Measurements from ENCODE around the gene CEP128. TPM values are rescaled to one million over a fixed set of nuclear protein-coding genes. Genes with fewer than 3 reads are reported as not detected.

Gene CEP128
- total RNA-seq, 1 experiment from 2014 or later, result 27.3 TPM

GRCh38 chr14:80940146-80940545 lies 1.4 kb downstream of the CEP128 start:
- no peak for DNase-seq (ENCODE audit: low spot score)
- no peak overlapping the region for H3K27ac ChIP-seq (ENCODE audit: low read depth, low read length, poor library complexity, severe bottlenecking)
- ChIA-PET CTCF (no interaction called here), POLR2A (ENCODE audit: low non-redundant PET) (no interaction called here)
- H3K4me3 ChIP-seq (ENCODE audit: low read depth, low read length, poor library complexity, severe bottlenecking), result no peak overlapping the region
- no peaks in the 10 kb centered on the region for H3K36me3 ChIP-seq (ENCODE audit: insufficient read depth, low read length, poor library complexity, severe bottlenecking)
- no peaks in the 10 kb centered on the region for H3K27me3 ChIP-seq (replicated peaks; ENCODE audit: insufficient read depth, low read depth, low read length, poor library complexity)
- intact Hi-C loops (cut with micrococcal nuclease; ENCODE audit: unreplicated experiment), result no loop called here
- TF ChIP-seq EZH2 (IDR thresholded peaks at IDR 0.05; ENCODE audit: borderline replicate concordance, low read depth, low read length, poor library complexity, severe bottlenecking), result no peak
- no peak for TF ChIP-seq CTCF (conservative IDR thresholded peaks at IDR 0.05; ENCODE audit: low read depth, low read length)
- peaks cover 4% of the 10 kb centered on the region for H3K4me1 ChIP-seq (ENCODE audit: insufficient read depth, low read length, poor library complexity, severe bottlenecking)
- H3K9me3 ChIP-seq (ENCODE audit: low read depth, low read length, poor library complexity, severe bottlenecking), result no peaks in the 10 kb centered on the region
- no TSS peak for BruUV-seq (replicated peaks)

DNA sequence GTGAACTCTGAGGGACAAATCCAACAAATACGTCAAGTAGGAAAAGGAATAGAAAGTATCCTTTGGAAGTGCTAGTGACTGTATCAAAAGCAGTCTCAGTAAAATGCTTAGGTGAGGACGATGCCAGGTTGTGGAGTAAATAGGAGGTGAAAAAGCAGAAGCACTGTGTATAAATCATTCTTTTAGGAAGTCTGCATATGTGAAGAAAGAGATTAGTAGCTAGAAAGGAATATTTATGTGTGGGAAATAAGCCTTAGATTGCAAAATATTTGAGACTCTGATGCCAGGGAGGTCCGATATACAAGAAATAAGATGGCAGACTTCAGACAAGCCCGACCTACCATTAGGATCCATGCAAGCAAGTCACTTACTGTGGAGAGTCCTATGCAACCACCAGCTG lies 7.9 kb downstream of the CEP128 start:
- H3K4me1 ChIP-seq (ENCODE audit: insufficient read depth, low read length, poor library complexity, severe bottlenecking), result peaks cover 21% of the 10 kb centered on the region
- TF ChIP-seq CTCF (conservative IDR thresholded peaks at IDR 0.05; ENCODE audit: low read depth, low read length) (no peak), EZH2 (IDR thresholded peaks at IDR 0.05; ENCODE audit: borderline replicate concordance, low read depth, low read length, poor library complexity, severe bottlenecking) (no peak)
- H3K36me3 ChIP-seq (ENCODE audit: insufficient read depth, low read length, poor library complexity, severe bottlenecking), result no peaks in the 10 kb centered on the region
- ChIA-PET POLR2A (ENCODE audit: low non-redundant PET) (no interaction called here), CTCF (no interaction called here)
- BruUV-seq (replicated peaks), result no TSS peak
- DNase-seq (ENCODE audit: low spot score), result no peak
- intact Hi-C loops (cut with micrococcal nuclease; ENCODE audit: unreplicated experiment), result no loop called here
- H3K27ac ChIP-seq (ENCODE audit: low read depth, low read length, poor library complexity, severe bottlenecking), result no peak overlapping the region
- no peaks in the 10 kb centered on the region for H3K9me3 ChIP-seq (ENCODE audit: low read depth, low read length, poor library complexity, severe bottlenecking)
- no peak overlapping the region for H3K4me3 ChIP-seq (ENCODE audit: low read depth, low read length, poor library complexity, severe bottlenecking)
- H3K27me3 ChIP-seq (replicated peaks; ENCODE audit: insufficient read depth, low read depth, low read length, poor library complexity), result no peaks in the 10 kb centered on the region

DNA sequence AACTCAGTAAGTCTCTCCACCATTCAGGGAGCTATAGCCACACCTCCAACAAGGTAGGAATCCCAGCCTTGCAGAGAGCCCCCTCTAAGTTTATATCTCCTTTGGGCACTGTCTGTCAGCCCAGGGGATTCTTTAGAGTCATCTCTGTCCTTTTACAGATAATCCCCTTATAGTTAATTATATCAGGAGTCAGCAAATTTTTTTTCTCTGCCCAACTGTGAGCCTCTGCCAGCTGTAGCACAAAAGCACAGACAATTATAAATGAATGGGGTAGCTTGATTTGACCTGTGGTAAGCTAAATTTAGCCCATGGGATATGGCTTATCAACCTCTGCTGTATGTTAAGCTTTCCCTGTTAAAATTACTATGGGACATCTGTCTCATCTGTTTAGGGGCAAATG lies 8.3 kb downstream of the CEP128 start:
- ChIA-PET CTCF (no interaction called here), POLR2A (ENCODE audit: low non-redundant PET) (no interaction called here)
- peak; percentile 30 for DNase-seq (ENCODE audit: low spot score)
- TF ChIP-seq EZH2 (IDR thresholded peaks at IDR 0.05; ENCODE audit: borderline replicate concordance, low read depth, low read length, poor library complexity, severe bottlenecking), result no peak
- no peak for TF ChIP-seq CTCF (conservative IDR thresholded peaks at IDR 0.05; ENCODE audit: low read depth, low read length)
- intact Hi-C loops (cut with micrococcal nuclease; ENCODE audit: unreplicated experiment), result no loop called here
- BruUV-seq (replicated peaks), result no TSS peak
- Histone ChIP-seq H3K9me3 (ENCODE audit: low read depth, low read length, poor library complexity, severe bottlenecking) (no peaks in the 10 kb centered on the region), H3K4me3 (ENCODE audit: low read depth, low read length, poor library complexity, severe bottlenecking) (no peak overlapping the region), H3K27me3 (replicated peaks; ENCODE audit: insufficient read depth, low read depth, low read length, poor library complexity) (no peaks in the 10 kb centered on the region), H3K4me1 (ENCODE audit: insufficient read depth, low read length, poor library complexity, severe bottlenecking) (peaks cover 21% of the 10 kb centered on the region), H3K36me3 (ENCODE audit: insufficient read depth, low read length, poor library complexity, severe bottlenecking) (no peaks in the 10 kb centered on the region), H3K27ac (ENCODE audit: low read depth, low read length, poor library complexity, severe bottlenecking) (no peak overlapping the region)

Data from A673 (cell line).